ENCODE data around the gene SLC43A1.

SLC43A1 gene

GRCh38 chr11:57527056-57527631 lies 11.6 kb upstream of the SLC43A1 start:
- peak; percentile 63 for FAIRE-seq

DNA sequence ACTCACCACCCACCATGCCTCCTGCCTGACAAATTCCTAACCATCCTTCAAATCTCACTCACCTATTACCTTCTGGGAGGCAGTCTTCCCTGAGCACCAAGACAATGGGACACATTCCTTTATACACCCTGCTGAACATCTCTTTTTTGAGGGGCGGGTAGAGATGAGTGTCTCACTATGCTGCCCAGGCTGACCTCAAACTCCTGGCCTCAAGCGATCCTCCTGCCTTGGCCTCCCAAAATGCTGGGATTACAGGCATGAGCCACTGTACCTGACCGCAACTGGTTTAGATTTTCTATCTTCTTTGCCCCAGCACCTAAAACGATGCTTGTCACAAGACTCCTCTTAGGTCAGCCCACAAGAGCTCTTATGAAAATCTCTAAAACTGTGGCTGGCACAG lies 7.9 kb upstream of the SLC43A1 start:
- FAIRE-seq = no peak

DNA sequence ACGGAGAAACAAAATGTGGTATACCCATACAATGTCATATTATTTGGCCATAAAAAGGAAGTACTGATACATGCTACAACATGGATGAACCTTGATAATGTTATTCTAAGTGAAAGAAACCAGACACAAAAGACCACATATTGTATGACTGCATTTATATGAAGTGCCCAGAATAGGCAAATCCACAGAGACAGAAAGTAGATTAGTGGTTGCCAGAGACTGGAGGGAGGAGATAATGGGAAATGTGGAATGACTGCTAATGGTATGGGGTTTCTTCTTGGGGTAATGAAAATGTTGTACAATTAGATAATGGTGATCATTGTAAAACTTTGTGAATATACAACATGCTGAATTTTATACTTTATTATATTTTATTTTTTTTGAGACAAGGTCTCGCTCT lies 5.6 kb upstream of the SLC43A1 start:
- FAIRE-seq = no peak

GRCh38 chr11:57516061-57516443 lies 550 bp upstream of the SLC43A1 start:
- no peak for FAIRE-seq

- no peak for FAIRE-seq
Measured at GRCh38 chr11:57514538-57515331, 767 bp downstream of the SLC43A1 start.

- no peak for FAIRE-seq
Measured at GRCh38 chr11:57513911-57514537, 1.5 kb downstream of the SLC43A1 start.

DNA sequence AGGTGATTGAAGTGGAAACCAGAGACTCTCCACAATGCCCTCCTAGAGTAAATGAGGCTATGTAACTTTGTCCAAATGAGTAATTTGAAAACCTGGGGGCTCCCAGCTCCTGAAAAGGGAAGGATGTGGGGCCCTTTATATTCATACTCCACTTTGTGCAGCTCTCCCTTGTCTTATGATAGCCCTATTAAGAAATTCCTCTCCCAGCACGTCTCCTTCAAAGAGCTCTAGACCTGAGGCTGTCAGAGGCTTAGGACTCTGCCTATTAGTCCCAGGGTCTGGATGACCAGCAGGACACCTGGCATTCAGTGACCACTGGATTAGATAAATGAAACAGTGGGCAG lies 2.1 kb downstream of the SLC43A1 start:
- FAIRE-seq = no peak

GRCh38 chr11:57512646-57513451 lies 2.7 kb downstream of the SLC43A1 start:
- FAIRE-seq = no peak

GRCh38 chr11:57511741-57512430 lies 3.6 kb downstream of the SLC43A1 start:
- FAIRE-seq = no peak

DNA sequence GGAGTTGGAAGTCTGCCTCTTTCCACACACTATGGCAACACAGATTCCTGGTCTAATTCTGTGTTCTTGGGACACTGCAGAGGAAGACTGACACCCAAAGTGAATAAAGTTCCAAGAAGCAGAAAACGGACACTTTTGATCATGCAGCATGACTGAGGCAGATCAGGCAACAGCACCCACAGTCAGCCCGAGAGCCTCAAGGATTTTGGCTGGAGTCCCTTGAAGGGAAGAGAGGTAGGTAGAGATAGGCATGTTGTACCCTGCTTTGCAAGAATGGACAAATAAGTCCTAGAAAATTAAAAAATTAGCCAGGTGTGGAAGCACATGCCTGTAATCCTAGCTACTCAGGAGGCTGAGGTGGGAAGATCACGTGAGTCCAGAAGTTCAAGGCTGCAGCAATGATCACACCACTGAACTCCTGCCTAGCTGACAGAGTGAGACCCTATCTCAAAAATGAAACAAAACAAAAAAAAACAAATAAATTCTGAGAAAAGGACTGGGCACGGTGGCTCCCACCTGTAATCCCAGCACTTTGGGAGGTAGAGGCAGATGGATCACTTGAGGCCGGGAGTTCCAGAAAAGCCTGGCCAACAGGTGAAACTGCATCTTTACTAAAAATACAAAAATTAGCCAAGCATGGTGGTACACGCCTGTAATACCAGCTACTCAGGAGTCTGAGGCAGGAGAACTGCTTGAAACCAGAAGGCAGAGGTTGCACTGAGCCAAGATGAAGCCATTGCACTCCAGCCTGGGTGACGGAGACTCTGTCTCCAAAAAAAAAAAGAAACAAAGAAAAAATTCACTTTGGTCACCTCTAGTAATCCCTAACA lies 6.9 kb downstream of the SLC43A1 start:
- FAIRE-seq = no peak

- FAIRE-seq = no peak
Measured at GRCh38 chr11:57506522-57506921, 9.0 kb downstream of the SLC43A1 start.

DNA sequence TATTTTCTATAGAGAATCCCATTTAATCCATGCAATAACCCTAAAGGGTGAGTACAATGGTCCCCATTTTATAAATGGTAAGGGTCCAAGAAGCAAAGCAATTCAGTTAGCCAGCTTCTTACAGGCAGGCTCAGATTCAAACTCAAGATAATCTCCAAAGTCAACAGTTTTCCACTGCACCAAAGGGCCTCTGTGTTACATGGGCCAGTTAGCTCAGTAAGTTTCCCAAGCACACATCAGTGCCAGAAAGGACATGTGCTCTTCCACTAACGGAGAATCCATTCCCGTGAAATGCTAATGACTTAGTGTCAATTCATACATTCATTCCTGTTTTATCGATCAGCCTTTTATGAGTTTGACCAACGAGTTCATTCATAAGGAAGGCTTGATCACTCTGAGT lies 11.0 kb downstream of the SLC43A1 start:
- FAIRE-seq = no peak

- no peak for FAIRE-seq
Measured at GRCh38 chr11:57502870-57503269, 12.6 kb downstream of the SLC43A1 start.

GRCh38 chr11:57502376-57502775 lies 13.1 kb downstream of the SLC43A1 start:
- FAIRE-seq = no peak

GRCh38 chr11:57501953-57502352 lies 13.5 kb downstream of the SLC43A1 start:
- no peak for FAIRE-seq

DNA sequence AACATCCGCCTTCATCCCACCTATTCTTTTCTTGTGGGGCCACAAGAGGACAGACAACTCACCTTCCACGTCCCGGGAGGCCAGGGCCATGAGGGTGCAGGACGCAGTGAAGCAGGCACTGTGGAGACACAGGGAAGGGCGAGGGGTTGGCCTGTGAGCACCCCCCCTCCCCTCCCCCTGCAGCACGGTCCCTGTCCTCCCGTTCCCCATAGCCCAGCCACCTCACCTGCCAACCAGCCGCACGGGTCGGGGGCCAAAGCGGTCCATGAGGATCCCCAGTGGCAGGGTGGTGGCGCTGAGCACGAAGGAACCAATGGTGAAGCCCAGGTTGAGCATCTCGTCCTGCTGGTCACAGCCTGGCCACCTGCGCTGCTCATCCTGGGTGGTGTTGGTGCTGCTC lies 14.6 kb downstream of the SLC43A1 start:
- FAIRE-seq = no peak

- FAIRE-seq = no peak
Measured at GRCh38 chr11:57500515-57500914, 15.0 kb downstream of the SLC43A1 start.

GRCh38 chr11:57499983-57500461 lies 15.5 kb downstream of the SLC43A1 start:
- no peak for FAIRE-seq

GRCh38 chr11:57499413-57499982 lies 16.0 kb downstream of the SLC43A1 start:
- no peak for FAIRE-seq

DNA sequence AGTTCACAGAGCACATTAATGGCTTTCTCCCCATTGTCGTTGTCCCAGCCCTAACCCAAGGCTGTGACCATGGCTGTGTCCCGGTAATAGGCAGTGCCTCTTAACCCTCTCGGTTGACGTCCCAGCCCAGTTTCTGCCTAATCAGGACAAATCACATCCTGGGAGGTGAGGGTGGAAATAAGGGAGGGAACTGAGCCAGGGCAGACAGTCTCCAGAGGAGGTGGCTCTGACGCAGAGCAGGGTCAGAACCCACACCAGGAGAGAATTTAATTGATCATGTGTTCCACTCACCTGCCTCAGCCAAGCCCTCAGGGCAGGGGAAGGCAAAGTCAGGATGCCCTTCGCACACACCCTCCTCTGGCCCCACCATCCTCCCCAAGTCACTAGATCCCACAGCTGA lies 17.0 kb downstream of the SLC43A1 start:
- no peak for FAIRE-seq

All from A204.1 (cell line).